Stimulated activated CD4-positive, alpha-beta T cell treated with anti-CD3 and anti-CD28 coated beads, TNF-alpha, amount 100 ng/mL, for 4 hours (primary cell): ENCODE data around the gene CLEC5A.
"Not testable (repeated sequence)": the region's sequence is repeated elsewhere in the genome, so short reads cannot be mapped to it uniquely, and the experiment has no call there.

ENCODE experiments used
- DNase-seq, 3 experiments: peaks; one replicate each; pipeline ENCODE4 v3.0.0-alpha.2; 2020; ENCODE audit warnings: low read depth in 3 of 3

Gene CLEC5A

DNA sequence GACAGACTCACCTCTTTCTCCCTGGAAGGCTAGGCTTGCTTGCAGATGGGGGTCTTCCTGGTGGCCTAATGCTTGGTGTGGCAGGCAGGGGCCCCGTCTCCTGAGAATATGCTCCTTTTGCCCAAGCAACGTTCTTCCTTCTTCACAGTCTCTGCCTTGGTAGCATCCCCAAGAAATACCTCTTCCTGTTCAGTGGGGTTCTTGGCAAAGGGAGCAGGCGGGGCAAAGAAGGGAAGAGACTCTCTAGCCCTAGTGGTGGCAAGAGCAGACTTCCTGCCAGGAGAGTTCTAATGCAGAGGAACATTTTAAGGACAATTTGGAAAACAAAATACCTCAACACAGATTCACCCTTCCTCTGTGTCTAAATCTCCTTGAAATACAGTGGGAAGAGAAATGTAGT, at the start of gene CLEC5A:
CLEC5A (minus strand) TSS at position 179 of the 400 bp plus-strand sequence. CDS start 682 bp downstream, outside the sequence.
- DNase-seq, result no peak

DNA sequence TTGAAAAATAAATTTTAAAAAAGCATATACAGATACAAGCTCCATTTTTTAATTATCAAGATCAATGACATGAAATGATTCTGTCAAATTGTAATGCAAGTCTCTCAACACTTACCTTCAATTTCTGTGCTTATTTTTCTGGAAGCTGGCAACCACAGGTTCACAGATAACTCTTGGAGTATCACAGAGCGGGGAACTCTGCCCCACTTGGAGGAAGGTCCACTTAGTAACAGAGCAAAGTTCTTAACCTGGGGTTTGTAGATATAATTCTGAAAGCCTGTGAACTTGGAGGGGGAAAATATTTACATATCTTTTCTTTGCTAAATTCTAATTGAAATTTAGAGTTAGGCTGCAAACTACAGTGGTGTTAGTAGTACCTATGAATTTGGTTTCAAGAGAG, 46.6 kb upstream of the CLEC5A start:
- DNase-seq, result no peak

- no peak for DNase-seq
Observed at GRCh38 chr7:141992688-141993087, 45.9 kb upstream of the CLEC5A start.

DNA sequence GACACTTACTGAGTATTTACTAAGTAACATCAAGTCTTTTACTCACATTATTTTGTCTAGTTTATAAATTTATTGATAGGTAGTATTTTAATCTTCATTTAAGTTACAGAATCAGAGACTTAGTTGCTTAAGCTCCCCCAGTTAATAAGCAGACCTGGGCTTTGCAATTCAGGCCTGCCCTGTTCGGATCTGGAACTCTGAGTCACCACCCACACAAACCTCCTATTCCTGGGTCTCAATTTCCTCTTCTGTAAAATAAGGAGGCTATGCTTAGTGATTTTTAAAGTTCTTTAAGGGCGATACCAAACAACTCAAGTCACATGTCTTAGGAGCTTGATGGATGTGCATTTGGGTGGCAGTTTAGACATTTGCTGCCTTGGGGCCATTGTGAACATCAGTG, 45.4 kb upstream of the CLEC5A start:
- DNase-seq, result no peak

DNA sequence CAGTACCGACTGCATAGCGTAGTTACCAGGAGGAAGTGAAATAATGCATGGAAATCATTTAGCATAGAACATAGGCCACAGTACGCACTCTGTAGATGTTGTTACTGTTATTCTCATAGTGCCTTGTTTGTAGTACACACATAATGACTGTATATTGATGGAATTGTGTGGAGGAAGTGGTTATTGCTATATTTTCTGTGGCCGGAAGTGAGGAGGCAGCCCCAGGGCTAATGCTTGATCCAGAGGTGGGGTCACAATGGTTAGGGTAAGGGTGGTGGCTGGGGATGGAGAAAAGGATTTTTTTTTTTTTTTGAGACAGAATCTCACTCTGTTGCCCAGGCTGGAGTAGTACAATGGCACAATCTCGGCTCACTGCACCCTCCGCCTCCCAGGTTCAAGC, 44.4 kb upstream of the CLEC5A start:
- DNase-seq, result no peak

GRCh38 chr7:141990011-141990725, 43.4 kb upstream of the CLEC5A start:
- no peak for DNase-seq

- not testable (repeated sequence) for DNase-seq
Observed at GRCh38 chr7:141987803-141988202, 41.0 kb upstream of the CLEC5A start.

- DNase-seq, result no peak
Observed at GRCh38 chr7:141986923-141987322, 40.1 kb upstream of the CLEC5A start.

- not testable (repeated sequence) for DNase-seq
Observed at GRCh38 chr7:141985926-141986325, 39.2 kb upstream of the CLEC5A start.

GRCh38 chr7:141979568-141979967, 32.8 kb upstream of the CLEC5A start:
- no peak for DNase-seq

DNA sequence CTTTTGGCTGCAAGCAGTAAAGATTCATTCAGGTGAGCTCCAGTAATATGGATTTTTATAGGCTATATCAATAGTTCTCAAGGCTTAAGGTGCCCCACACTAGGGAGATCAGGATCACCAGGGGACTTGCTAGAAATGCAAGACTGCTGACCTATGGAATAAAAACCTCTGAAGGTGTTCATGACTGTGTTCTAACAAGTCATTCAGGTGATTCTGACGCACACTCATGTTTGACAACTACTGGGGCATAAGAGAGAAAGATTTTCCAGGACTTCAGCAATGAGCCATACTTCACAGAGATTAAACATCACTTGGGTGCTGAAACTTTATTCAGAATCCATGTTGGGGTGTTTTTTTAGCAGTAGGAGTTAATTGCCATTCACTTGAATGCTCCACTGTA, 31.6 kb upstream of the CLEC5A start:
- no peak for DNase-seq

DNA sequence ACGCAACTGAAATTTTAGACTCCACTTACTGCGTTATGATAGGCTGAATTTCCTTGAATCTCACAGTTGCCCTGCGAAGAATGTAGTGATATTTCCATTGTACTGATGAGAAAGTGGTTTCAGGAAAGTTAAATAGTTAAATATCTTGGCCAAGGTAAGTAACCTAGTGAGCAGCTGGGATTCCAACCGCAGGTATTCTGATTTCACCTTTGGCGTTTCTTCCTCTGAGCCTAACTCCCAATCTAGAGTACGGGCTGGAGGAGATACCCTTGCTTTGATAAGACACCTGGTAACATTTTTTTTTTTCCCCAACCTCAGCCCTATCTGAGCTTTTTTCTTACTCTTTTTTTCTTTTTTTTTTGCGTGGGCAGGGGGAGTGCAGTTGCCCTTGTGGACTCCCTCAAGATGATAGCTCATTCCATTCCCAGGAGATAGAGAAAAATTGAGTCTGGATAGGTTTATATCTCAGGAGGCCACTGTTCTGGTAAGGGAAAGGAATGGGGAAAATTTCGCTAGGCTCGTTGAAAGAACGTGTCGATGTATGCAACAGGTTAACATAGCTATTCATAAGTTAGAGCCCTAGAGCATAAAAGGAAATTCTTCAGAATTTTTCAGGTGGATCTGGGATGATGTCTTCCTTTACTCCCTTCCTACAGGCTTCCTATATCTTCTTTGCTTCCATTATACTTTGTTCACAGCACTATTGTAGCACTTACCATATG, 29.9 kb upstream of the CLEC5A start:
- DNase-seq, result no peak

- peak; percentile 24 to 52 (median 31) for DNase-seq
Observed at GRCh38 chr7:141975806-141976523, 29.2 kb upstream of the CLEC5A start.

GRCh38 chr7:141974831-141975230, 28.1 kb upstream of the CLEC5A start:
- DNase-seq, result no peak

GRCh38 chr7:141973673-141974072, 26.9 kb upstream of the CLEC5A start, which contains the start of gene TAS2R38:
TSS of gene TAS2R38 (minus strand) at chr7:141973773. CDS start at chr7:141973689, 84 bp downstream.
- DNase-seq, result no peak

- no peak for DNase-seq
Observed at GRCh38 chr7:141960687-141961422, 14.1 kb upstream of the CLEC5A start.

GRCh38 chr7:141956084-141956483, 9.3 kb upstream of the CLEC5A start:
- no peak for DNase-seq

GRCh38 chr7:141954334-141954733, 7.6 kb upstream of the CLEC5A start:
- DNase-seq, result no peak

- DNase-seq, result no peak
Observed at GRCh38 chr7:141952461-141952860, 5.7 kb upstream of the CLEC5A start.

DNA sequence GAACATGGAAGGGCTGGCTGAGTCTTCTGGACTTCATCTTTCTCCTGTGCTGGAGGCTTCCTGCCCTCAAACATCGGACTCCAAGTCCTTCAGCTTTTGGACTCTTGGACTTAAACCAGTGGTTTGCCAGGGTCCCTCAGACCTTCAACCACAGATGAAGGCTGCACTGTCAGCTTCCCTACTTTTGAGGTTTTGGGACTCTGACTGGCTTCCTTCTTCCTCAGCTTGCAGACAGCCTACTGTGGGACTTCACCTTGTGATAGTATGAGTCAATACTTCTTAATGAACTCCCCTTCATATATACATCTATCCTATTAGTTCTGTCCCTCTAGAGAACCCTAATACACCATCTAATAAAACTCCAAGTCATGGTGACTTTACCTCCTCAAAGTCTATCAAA, 4.0 kb upstream of the CLEC5A start:
- DNase-seq, result no peak

- DNase-seq, result no peak
Observed at GRCh38 chr7:141949911-141950310, 3.1 kb upstream of the CLEC5A start.

GRCh38 chr7:141949451-141949850, 2.7 kb upstream of the CLEC5A start:
- DNase-seq, result no peak
